ENCODE data around the gene C2CD4A. TPM values are rescaled to one million over a fixed set of nuclear protein-coding genes. Genes with fewer than 3 reads are reported as not detected.

C2CD4A gene
- total RNA-seq, 4 donors from 2014 or later, result 0.22 to 0.39 (median 0.25) TPM; not detected in 1

- no peaks in the 10 kb centered on the region for H3K36me3 ChIP-seq
- 59 to 65% methylated on average over 5 of the region's 5 CpGs for WGBS, 2 donors
- TF ChIP-seq CTCF (IDR thresholded peaks at IDR 0.05), result no peak
- no peak for TF ChIP-seq POLR2A (IDR thresholded peaks at IDR 0.05)
- H3K27me3 ChIP-seq, result no peaks in the 10 kb centered on the region
- no peaks in the 10 kb centered on the region for H3K4me1 ChIP-seq
- no peak overlapping the region for H3K27ac ChIP-seq
- intact Hi-C loops (cut with DNase I), result no loop called here
- H3K4me3 ChIP-seq (replicated peaks in 1 of 3), result no peak overlapping the region
- H3K9me3 ChIP-seq, result no peaks in the 10 kb centered on the region
- DNase-seq, result peak in 1 of 2 donors; percentile 4
Measured at GRCh38 chr15:62087671-62088352, 21.0 kb downstream of the C2CD4A start.

GRCh38 chr15:62088353-62088693 lies 21.5 kb downstream of the C2CD4A start:
- WGBS, 2 donors, result 36 to 62% methylated on average over 1 of the region's 1 CpG
- Histone ChIP-seq H3K4me1 (no peaks in the 10 kb centered on the region), H3K36me3 (no peaks in the 10 kb centered on the region), H3K9me3 (no peaks in the 10 kb centered on the region), H3K27ac (no peak overlapping the region), H3K27me3 (no peaks in the 10 kb centered on the region), H3K4me3 (replicated peaks in 1 of 3) (no peak overlapping the region)
- no peak for TF ChIP-seq POLR2A (IDR thresholded peaks at IDR 0.05)
- no peak for TF ChIP-seq CTCF (IDR thresholded peaks at IDR 0.05)
- intact Hi-C loops (cut with DNase I), result no loop called here
- DNase-seq, result no peak

GRCh38 chr15:62089616-62090015 lies 22.8 kb downstream of the C2CD4A start:
- 39 to 61% methylated on average over 2 of the region's 2 CpGs for WGBS, 2 donors
- no peak overlapping the region for H3K27ac ChIP-seq
- no peak for TF ChIP-seq CTCF (IDR thresholded peaks at IDR 0.05)
- TF ChIP-seq POLR2A (IDR thresholded peaks at IDR 0.05), result no peak

GRCh38 chr15:62090988-62091387 lies 24.2 kb downstream of the C2CD4A start:
- Histone ChIP-seq H3K4me1 (no peaks in the 10 kb centered on the region), H3K27ac (no peak overlapping the region), H3K36me3 (no peaks in the 10 kb centered on the region), H3K9me3 (no peaks in the 10 kb centered on the region), H3K27me3 (no peaks in the 10 kb centered on the region), H3K4me3 (replicated peaks in 1 of 3) (no peak overlapping the region)
- intact Hi-C loops (cut with DNase I), result no loop called here
- DNase-seq, result no peak
- WGBS, 2 donors, result 91 to 93% methylated on average over 7 of the region's 7 CpGs
- no peak for TF ChIP-seq POLR2A (IDR thresholded peaks at IDR 0.05)
- no peak for TF ChIP-seq CTCF (IDR thresholded peaks at IDR 0.05)

More at GRCh38 chr15:62089616-62090015, 22.8 kb downstream of the C2CD4A start:
- intact Hi-C loops (cut with DNase I), result no loop called here
- DNase-seq, result no peak
- Histone ChIP-seq H3K27me3 (no peaks in the 10 kb centered on the region), H3K9me3 (no peaks in the 10 kb centered on the region), H3K4me1 (no peaks in the 10 kb centered on the region), H3K4me3 (replicated peaks in 1 of 3) (no peak overlapping the region), H3K36me3 (no peaks in the 10 kb centered on the region)

- 84 to 92% methylated on average over 5 of the region's 5 CpGs for WGBS, 2 donors
- TF ChIP-seq POLR2A (IDR thresholded peaks at IDR 0.05) (no peak), CTCF (IDR thresholded peaks at IDR 0.05) (no peak)
- H3K27ac ChIP-seq, result no peak overlapping the region
- no peaks in the 10 kb centered on the region for H3K36me3 ChIP-seq
- no peak for DNase-seq
- intact Hi-C loops (cut with DNase I), result no loop called here
- no peaks in the 10 kb centered on the region for H3K9me3 ChIP-seq
- no peaks in the 10 kb centered on the region for H3K4me1 ChIP-seq
- no peak overlapping the region for H3K4me3 ChIP-seq (replicated peaks in 1 of 3)
- no peaks in the 10 kb centered on the region for H3K27me3 ChIP-seq
Measured at GRCh38 chr15:62093809-62094208, 27.0 kb downstream of the C2CD4A start.
